Measurements from ENCODE around the gene GINS2.

DNA sequence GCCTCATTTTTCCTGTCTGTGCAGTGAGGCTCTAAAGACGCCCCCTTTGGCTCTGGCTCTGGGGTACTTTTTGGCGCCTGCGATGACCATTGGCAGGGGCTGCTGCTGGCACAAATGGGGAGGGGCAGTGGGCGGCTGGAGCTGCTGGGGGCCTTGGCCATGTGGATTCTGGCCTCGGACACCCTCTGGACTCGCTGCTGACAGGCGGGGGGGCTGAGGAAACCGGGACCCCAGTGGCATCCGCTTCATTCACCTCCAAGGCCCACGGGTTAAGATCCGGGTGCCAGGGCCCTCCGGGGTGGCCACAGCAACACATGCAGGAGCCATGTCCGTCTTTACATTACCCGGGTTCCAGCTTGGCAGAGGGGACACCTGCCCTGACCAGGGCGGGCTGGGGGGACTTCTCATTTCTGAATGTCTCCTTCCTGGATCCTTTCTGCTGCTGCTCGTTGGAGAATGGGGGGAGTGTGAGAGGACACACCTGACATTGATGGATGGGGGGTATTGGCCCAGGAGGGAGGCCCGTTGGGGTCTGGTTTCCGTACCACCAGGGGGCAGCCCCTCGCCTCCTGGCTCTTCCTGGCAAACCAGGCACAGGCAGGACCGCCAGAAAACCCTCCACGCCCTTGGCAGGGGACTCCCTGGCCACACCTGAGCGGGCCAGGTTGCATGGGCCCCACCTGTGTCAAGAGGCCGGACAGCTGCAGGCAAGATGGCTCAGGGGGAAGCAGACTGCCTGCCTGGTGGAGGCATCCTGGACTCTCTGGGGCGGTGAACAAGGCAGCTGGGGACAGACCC is 53.8 kb downstream of the GINS2 start:
- TF ChIP-seq, protein P1, sequence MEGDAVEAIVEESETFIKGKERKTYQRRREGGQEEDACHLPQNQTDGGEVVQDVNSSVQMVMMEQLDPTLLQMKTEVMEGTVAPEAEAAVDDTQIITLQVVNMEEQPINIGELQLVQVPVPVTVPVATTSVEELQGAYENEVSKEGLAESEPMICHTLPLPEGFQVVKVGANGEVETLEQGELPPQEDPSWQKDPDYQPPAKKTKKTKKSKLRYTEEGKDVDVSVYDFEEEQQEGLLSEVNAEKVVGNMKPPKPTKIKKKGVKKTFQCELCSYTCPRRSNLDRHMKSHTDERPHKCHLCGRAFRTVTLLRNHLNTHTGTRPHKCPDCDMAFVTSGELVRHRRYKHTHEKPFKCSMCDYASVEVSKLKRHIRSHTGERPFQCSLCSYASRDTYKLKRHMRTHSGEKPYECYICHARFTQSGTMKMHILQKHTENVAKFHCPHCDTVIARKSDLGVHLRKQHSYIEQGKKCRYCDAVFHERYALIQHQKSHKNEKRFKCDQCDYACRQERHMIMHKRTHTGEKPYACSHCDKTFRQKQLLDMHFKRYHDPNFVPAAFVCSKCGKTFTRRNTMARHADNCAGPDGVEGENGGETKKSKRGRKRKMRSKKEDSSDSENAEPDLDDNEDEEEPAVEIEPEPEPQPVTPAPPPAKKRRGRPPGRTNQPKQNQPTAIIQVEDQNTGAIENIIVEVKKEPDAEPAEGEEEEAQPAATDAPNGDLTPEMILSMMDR (conservative IDR thresholded peaks at IDR 0.05) = no peak; the same call in 1 of the 2 replicates
- TF ChIP-seq ZFX (IDR thresholded peaks at IDR 0.05) = no peak
